Neural crest cell (in vitro differentiated cells): ENCODE results near the gene IGDCC3. TPM values are rescaled to one million over a fixed set of nuclear protein-coding genes. Genes with fewer than 3 reads are reported as not detected.

Source experiments
- DNase-seq: peaks from one replicate; pipeline ENCODE4 v3.0.0; 2021; ENCODE audit warnings: low read depth, mixed read lengths, low spot score
- H3K27ac Mint-ChIP-seq: one replicate; pipeline ENCODE4 v1.8.0; 2021; ENCODE audit warnings: mild to moderate bottlenecking, mixed read lengths; ENCODE audit not compliant: unreplicated experiment
- H3K27me3 Mint-ChIP-seq: 2 replicates; pipeline ENCODE4 v1.8.0; 2021; ENCODE audit warnings: low read depth, mild to moderate bottlenecking, mixed read lengths
- H3K36me3 Mint-ChIP-seq: 2 replicates; pipeline ENCODE4 v1.8.0; 2021; ENCODE audit warnings: low read depth, mild to moderate bottlenecking, mixed read lengths
- H3K4me1 Mint-ChIP-seq: 2 replicates; pipeline ENCODE4 v1.8.0; 2021; ENCODE audit warnings: mixed read lengths
- H3K4me3 Mint-ChIP-seq: one replicate; pipeline ENCODE4 v1.8.0; 2021; ENCODE audit warnings: mild to moderate bottlenecking, mixed read lengths
- H3K9me3 Mint-ChIP-seq: 2 replicates; pipeline ENCODE4 v1.8.0; 2021; ENCODE audit warnings: mixed read lengths
- total RNA-seq: library from RNA; stranded (reverse); gene quantifications from 2 replicates; pipeline ENCODE4 v1.2.1, GENCODE V29; 2021
- TF ChIP-seq, protein P1 (sequence below): fragments of 200-600 bp; sonication (generic); conservative IDR thresholded peaks from 2 replicates; pipeline ENCODE4 v1.5.0; 2021; ENCODE audit warnings: antibody characterized with exemption, mild to moderate bottlenecking

Gene IGDCC3
- total RNA-seq, 1 donor from 2014 or later = 300 TPM

DNA sequence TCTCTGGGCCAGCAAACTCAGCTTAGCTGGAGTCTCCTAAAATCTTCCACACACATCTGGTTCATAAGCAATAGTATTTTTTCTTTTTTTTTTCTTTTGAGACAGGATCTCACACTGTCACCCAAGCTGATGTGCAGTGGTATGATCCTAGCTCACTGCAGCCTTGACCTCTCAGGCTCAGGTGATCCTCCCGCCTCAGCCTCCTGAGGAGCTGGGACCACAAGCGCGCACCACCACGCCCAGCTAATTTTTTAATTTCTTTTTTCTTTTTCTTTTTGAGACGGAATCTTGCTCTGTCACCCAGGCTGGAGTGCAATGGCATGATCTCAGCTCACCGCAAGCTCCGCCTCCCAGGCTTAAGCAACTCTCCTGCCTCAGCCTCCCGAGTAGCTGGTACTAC is 39.0 kb downstream of the IGDCC3 start:
- Mint-ChIP-seq H3K27me3 (no peaks in the 10 kb centered on the region), H3K27ac (peak overlapping the region; percentile 71), H3K4me1 (peaks cover 86% of the 10 kb centered on the region), H3K4me3 (peak overlapping the region; percentile 6), H3K9me3 (no peaks in the 10 kb centered on the region), H3K36me3 (peaks cover 5% of the 10 kb centered on the region)
- TF ChIP-seq, protein P1, sequence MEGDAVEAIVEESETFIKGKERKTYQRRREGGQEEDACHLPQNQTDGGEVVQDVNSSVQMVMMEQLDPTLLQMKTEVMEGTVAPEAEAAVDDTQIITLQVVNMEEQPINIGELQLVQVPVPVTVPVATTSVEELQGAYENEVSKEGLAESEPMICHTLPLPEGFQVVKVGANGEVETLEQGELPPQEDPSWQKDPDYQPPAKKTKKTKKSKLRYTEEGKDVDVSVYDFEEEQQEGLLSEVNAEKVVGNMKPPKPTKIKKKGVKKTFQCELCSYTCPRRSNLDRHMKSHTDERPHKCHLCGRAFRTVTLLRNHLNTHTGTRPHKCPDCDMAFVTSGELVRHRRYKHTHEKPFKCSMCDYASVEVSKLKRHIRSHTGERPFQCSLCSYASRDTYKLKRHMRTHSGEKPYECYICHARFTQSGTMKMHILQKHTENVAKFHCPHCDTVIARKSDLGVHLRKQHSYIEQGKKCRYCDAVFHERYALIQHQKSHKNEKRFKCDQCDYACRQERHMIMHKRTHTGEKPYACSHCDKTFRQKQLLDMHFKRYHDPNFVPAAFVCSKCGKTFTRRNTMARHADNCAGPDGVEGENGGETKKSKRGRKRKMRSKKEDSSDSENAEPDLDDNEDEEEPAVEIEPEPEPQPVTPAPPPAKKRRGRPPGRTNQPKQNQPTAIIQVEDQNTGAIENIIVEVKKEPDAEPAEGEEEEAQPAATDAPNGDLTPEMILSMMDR = no peak
- DNase-seq = no peak

DNA sequence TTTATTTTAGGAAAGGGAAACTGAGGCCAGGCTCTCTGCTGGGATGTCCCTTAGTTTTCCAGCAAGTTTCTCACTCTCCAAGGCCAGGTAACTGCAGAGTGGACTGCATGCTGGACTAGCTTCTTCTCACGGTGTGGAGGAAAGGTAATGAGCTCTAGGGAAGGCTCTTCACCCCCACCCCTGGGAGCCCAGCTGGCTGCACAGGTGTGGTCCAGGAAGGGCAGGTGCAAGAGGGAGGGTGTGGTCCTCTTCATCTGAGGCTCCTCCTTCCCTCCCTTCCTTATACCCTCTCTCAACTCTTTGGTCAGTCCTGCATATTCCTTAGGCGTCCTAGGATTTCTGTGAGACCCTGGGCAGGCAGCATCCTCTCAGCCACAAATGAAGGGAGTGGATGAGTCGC is 39.4 kb downstream of the IGDCC3 start:
- Mint-ChIP-seq H3K27me3 (no peaks in the 10 kb centered on the region), H3K4me1 (peaks cover 86% of the 10 kb centered on the region), H3K36me3 (peaks cover 5% of the 10 kb centered on the region), H3K27ac (no peak overlapping the region), H3K4me3 (peak overlapping the region; percentile 6), H3K9me3 (no peaks in the 10 kb centered on the region)
- TF ChIP-seq, protein P1 = no peak
- DNase-seq = no peak

DNA sequence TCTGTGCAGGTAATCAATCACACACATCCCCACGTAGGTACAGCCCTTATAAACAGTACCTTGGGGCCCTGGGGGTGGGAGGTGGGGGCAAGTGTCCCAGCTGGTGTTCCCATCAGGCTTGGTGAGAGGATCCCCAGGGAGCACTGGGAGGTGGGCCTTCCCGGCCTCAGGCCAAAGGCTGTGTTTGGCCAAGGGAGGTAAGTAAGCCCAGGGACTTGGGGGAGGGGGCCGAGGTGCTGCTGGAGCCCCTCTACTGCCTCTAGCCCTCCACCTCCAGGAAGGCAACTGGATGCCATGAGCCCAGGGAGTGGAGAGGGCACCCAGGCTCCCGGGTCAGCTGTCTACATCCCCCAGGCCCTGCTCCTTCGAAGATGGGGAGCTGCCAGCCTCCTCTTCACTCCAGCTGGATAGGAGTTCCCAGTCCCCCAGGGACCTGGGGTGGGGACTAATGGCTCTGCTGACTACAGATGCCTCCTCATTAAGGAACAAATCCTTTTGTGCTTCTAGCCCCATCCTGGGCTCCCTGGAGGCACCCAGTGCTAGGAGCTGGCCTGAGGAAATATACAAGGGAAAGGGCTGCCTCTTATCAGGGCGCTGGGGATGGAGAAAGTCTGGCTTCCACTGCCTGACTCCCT is 40.2 kb downstream of the IGDCC3 start:
- TF ChIP-seq, protein P1 = no peak
- H3K36me3 Mint-ChIP-seq = peaks cover 4% of the 10 kb centered on the region
- H3K4me3 Mint-ChIP-seq = peak overlapping the region; percentile 44
- DNase-seq = no peak
- no peaks in the 10 kb centered on the region for H3K9me3 Mint-ChIP-seq
- H3K4me1 Mint-ChIP-seq = peaks cover 81% of the 10 kb centered on the region
- H3K27me3 Mint-ChIP-seq = no peaks in the 10 kb centered on the region
- peak overlapping the region; percentile 71 for H3K27ac Mint-ChIP-seq

DNA sequence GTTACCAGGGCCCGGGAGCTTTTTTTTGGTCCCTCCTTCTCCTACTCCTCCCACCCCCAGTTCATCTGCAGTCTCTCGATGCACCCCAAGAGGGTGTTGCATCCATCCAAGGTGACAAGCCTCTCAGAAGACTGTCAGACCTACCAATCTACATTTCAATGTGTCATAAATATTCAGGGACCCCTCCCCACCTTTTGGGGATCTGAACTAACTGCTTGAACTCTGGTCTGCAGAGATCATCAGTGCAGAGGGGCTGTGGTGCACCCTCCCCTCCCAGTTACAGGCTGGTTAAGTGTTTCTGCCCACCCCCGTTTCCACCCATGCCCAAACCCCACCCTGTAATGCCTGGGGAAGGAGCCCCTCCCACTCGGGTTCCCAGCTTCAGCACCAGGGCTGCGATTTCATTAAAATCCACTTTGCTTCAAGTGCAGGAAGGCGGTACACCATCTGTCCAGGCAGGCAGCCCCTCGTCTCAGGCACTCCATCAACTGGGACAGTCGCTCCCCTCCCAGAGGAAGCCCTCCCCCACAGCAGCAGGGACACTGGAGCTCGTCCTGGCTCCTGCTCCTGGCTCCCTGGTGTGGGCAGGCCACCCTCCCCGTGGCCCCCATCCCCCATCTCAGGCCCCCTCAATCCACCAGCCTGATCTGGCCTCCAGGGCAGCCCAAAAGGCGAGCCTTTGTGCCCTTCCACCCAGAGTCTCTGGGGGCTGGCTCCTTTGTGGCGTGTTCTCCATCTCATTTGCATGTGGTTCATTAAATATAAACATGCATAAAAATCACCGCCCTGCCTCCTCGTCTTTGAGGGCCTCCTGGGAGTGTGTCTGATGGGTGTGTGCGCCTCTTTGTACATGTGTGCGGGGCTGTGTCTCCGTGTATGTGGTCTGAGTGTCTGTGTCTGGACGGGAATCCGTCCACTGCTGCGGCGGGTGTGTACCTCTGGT is 41.0 kb downstream of the IGDCC3 start:
- Mint-ChIP-seq H3K27me3 (no peaks in the 10 kb centered on the region), H3K4me1 (peaks cover 78% of the 10 kb centered on the region), H3K4me3 (peak overlapping the region; percentile 80), H3K36me3 (peaks cover 4% of the 10 kb centered on the region), H3K9me3 (no peaks in the 10 kb centered on the region), H3K27ac (peak overlapping the region; percentile 71)
- TF ChIP-seq, protein P1 = no peak
- DNase-seq = no peak

DNA sequence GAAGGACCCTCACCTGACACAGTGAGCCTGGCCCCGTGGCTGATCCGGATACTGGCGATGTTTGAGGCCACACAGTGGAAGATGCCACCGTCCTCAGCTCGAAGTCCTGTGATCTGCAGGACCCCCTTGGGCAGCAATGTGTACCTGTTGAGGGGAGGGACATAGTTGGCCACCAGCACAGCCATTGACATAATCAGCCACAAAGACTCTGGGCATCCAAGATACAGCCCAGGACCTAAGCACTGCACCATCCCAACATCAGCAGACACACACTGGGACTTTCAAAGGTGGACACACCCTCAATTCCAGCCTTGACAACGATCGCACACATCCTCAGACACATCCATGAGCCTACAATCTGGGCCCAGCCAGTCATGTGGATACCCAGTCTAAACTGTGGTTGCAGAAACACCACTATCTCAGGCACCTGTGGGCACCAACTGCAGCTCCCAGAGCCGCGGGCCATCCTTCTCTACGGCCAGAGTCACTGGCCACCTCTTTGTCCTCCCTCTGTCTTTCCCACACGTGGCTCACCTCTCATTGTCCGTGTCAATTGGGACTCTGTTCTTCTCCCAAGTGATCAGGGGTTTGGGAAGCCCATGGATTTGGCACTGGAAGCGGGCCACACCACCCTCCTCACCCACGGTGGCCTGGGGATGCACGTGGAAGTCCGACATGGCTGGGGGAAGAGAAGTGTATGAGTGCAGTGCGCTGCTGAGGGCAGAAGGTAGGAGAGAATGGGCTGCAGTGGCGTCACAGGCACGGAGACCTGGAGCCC is 42.3 kb downstream of the IGDCC3 start:
- no peak for DNase-seq
- peaks cover 68% of the 10 kb centered on the region for H3K4me1 Mint-ChIP-seq
- no peaks in the 10 kb centered on the region for H3K9me3 Mint-ChIP-seq
- H3K27me3 Mint-ChIP-seq = no peaks in the 10 kb centered on the region
- peaks cover 10% of the 10 kb centered on the region for H3K36me3 Mint-ChIP-seq
- H3K27ac Mint-ChIP-seq = peak overlapping the region; percentile 67
- H3K4me3 Mint-ChIP-seq = peak overlapping the region; percentile 80
- TF ChIP-seq, protein P1 = no peak
